WTC11 (cell line): ENCODE measurements around the gene DBT. TPM values are rescaled to one million over a fixed set of nuclear protein-coding genes. Genes with fewer than 3 reads are reported as not detected.

ENCODE experiments used
- ATAC-seq: fragments of 200-7000 bp; cut with Tn5 transposase; 2 replicates; pipeline ENCODE4 v1.10.0; 2021; ENCODE audit warnings: mild to moderate bottlenecking, moderate library complexity
- CTCF ChIA-PET: fragments of 300-600 bp; sonication (Branson Sonifier 250); formaldehyde crosslinking; loops from one replicate; lab custom pipeline; 2021; ENCODE audit warnings: antibody characterized with exemption; lab: Charles Lee
- POLR2A ChIA-PET: fragments of 350-600 bp; sonication (Branson Sonifier 250); formaldehyde crosslinking; loops from one replicate; lab custom pipeline; 2021; ENCODE audit warnings: antibody characterized with exemption; lab: Charles Lee
- DNase-seq: peaks from one replicate; pipeline ENCODE4 v3.0.0; 2021; ENCODE audit warnings: low spot score
- H3K27ac Mint-ChIP-seq: 2 replicates; pipeline ENCODE4 v1.8.0; 2021; ENCODE audit warnings: mixed read lengths
- H3K27me3 Mint-ChIP-seq: 2 replicates; pipeline ENCODE4 v1.8.0; 2021; ENCODE audit warnings: low read depth, mild to moderate bottlenecking, moderate library complexity, mixed read lengths
- H3K36me3 Mint-ChIP-seq: 2 replicates; pipeline ENCODE4 v1.8.0; 2021; ENCODE audit warnings: mixed read lengths
- H3K4me1 Mint-ChIP-seq: 2 replicates; pipeline ENCODE4 v1.8.0; 2022; ENCODE audit warnings: mixed read lengths
- H3K4me3 Mint-ChIP-seq: 2 replicates; pipeline ENCODE4 v1.8.0; 2021; ENCODE audit warnings: mild to moderate bottlenecking, moderate library complexity, mixed read lengths
- H3K9me3 Mint-ChIP-seq: 2 replicates; pipeline ENCODE4 v1.8.0; 2021; ENCODE audit warnings: mixed read lengths
- CBFB ChIP-seq: sonication (generic); formaldehyde crosslinking; IDR thresholded peaks from 2 replicates; pipeline ENCODE4 v1.8.1; 2022; ENCODE audit warnings: mild to moderate bottlenecking, low read depth, missing genetic modification reagents
- FOXK1 ChIP-seq: sonication (generic); formaldehyde crosslinking; IDR thresholded peaks from 2 replicates; pipeline ENCODE4 v1.8.0; 2022; ENCODE audit warnings: mild to moderate bottlenecking, moderate library complexity, missing genetic modification reagents
- FOXP1 ChIP-seq: sonication (generic); formaldehyde crosslinking; IDR thresholded peaks from 2 replicates; pipeline ENCODE4 v1.8.0; 2022; ENCODE audit warnings: missing genetic modification reagents, mild to moderate bottlenecking, moderate library complexity, borderline replicate concordance
- NFATC4 ChIP-seq: fragments of 250-450 bp; sonication (Bioruptor Pico); IDR thresholded peaks from 2 replicates; pipeline ENCODE4 v1.9.0; 2021; ENCODE audit warnings: mild to moderate bottlenecking
- RELA ChIP-seq: sonication (generic); formaldehyde crosslinking; IDR thresholded peaks from 2 replicates; pipeline ENCODE4 v1.8.1; 2022; ENCODE audit warnings: missing genetic modification reagents, mild to moderate bottlenecking, borderline replicate concordance
- TP53 ChIP-seq: sonication (generic); formaldehyde crosslinking; IDR thresholded peaks from 2 replicates; pipeline ENCODE4 v1.8.1; 2023; ENCODE audit warnings: mild to moderate bottlenecking, missing genetic modification reagents
- total RNA-seq: library from RNA; stranded (reverse); gene quantifications from 3 replicates; pipeline ENCODE4 v1.2.3, GENCODE V29; 2021
- TF ChIP-seq, protein P1 (sequence below): fragments of 250-450 bp; sonication (Bioruptor Pico); IDR thresholded peaks from 2 replicates; pipeline ENCODE4 v2.1.2; 2022; ENCODE audit warnings: mild to moderate bottlenecking, moderate library complexity
- TF ChIP-seq, protein P2 (sequence below): sonication (generic); formaldehyde crosslinking; conservative IDR thresholded peaks from 2 replicates; pipeline ENCODE4 v1.8.1; 2023; ENCODE audit warnings: mild to moderate bottlenecking, low read depth, missing genetic modification reagents, moderate library complexity
- TF ChIP-seq, protein P3 (sequence below): sonication (generic); formaldehyde crosslinking; IDR thresholded peaks from 2 replicates; pipeline ENCODE4 v1.8.1; 2023; ENCODE audit warnings: mild to moderate bottlenecking, missing genetic modification reagents, moderate library complexity
- TF ChIP-seq, protein P4 (sequence below): sonication (generic); formaldehyde crosslinking; IDR thresholded peaks from 2 replicates; pipeline ENCODE4 v1.8.0; 2022; ENCODE audit warnings: mild to moderate bottlenecking, missing genetic modification reagents
- TF ChIP-seq, protein P5 (sequence below): fragments of 250-450 bp; sonication (Bioruptor Pico); IDR thresholded peaks from 2 replicates; pipeline ENCODE4 v1.9.0; 2021; ENCODE audit warnings: mild to moderate bottlenecking, borderline replicate concordance
- TF ChIP-seq, protein P6 (sequence below): sonication (generic); formaldehyde crosslinking; IDR thresholded peaks from 2 replicates; pipeline ENCODE4 v1.8.1; 2023; ENCODE audit warnings: mild to moderate bottlenecking, moderate library complexity, missing genetic modification reagents
- TF ChIP-seq, protein P7 (sequence below): sonication (generic); formaldehyde crosslinking; IDR thresholded peaks from 2 replicates; pipeline ENCODE4 v1.8.1; 2023; ENCODE audit warnings: mild to moderate bottlenecking, missing genetic modification reagents, borderline replicate concordance

DBT gene
- total RNA-seq, 1 experiment from 2014 or later = 20.1 TPM

DNA sequence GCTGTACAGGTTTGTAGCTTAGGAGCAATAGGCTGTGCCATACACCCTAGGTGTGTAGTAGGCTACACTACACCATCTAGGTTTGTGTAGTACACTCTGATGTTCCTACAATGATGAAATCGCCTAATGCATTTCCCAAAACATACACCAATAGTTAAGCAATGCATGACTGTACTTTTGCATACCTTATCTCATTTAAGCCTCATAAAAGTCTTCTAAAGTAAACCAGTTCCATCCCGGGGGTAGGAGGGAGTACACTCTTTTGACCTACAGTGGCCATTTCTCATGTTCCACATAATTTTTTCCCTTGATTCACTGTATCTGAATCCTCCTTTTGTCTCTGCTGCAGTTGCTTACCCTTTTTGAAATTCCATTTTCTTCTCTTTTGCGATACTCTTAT is 104.5 kb downstream of the DBT start (continued):
- TF ChIP-seq, protein P1, sequence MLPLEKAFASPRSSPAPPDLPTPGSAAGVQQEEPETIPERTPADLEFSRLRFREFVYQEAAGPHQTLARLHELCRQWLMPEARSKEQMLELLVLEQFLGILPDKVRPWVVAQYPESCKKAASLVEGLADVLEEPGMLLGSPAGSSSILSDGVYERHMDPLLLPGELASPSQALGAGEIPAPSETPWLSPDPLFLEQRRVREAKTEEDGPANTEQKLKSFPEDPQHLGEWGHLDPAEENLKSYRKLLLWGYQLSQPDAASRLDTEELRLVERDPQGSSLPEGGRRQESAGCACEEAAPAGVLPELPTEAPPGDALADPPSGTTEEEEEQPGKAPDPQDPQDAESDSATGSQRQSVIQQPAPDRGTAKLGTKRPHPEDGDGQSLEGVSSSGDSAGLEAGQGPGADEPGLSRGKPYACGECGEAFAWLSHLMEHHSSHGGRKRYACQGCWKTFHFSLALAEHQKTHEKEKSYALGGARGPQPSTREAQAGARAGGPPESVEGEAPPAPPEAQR (CRISPR knock-in tag) = no peak
- no peak for TF ChIP-seq CBFB (CRISPR knock-in tag)
- TF ChIP-seq, protein P2, sequence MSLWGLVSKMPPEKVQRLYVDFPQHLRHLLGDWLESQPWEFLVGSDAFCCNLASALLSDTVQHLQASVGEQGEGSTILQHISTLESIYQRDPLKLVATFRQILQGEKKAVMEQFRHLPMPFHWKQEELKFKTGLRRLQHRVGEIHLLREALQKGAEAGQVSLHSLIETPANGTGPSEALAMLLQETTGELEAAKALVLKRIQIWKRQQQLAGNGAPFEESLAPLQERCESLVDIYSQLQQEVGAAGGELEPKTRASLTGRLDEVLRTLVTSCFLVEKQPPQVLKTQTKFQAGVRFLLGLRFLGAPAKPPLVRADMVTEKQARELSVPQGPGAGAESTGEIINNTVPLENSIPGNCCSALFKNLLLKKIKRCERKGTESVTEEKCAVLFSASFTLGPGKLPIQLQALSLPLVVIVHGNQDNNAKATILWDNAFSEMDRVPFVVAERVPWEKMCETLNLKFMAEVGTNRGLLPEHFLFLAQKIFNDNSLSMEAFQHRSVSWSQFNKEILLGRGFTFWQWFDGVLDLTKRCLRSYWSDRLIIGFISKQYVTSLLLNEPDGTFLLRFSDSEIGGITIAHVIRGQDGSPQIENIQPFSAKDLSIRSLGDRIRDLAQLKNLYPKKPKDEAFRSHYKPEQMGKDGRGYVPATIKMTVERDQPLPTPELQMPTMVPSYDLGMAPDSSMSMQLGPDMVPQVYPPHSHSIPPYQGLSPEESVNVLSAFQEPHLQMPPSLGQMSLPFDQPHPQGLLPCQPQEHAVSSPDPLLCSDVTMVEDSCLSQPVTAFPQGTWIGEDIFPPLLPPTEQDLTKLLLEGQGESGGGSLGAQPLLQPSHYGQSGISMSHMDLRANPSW (CRISPR knock-in tag) = no peak
- TF ChIP-seq, protein P3, sequence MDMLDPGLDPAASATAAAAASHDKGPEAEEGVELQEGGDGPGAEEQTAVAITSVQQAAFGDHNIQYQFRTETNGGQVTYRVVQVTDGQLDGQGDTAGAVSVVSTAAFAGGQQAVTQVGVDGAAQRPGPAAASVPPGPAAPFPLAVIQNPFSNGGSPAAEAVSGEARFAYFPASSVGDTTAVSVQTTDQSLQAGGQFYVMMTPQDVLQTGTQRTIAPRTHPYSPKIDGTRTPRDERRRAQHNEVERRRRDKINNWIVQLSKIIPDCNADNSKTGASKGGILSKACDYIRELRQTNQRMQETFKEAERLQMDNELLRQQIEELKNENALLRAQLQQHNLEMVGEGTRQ = no peak

DNA sequence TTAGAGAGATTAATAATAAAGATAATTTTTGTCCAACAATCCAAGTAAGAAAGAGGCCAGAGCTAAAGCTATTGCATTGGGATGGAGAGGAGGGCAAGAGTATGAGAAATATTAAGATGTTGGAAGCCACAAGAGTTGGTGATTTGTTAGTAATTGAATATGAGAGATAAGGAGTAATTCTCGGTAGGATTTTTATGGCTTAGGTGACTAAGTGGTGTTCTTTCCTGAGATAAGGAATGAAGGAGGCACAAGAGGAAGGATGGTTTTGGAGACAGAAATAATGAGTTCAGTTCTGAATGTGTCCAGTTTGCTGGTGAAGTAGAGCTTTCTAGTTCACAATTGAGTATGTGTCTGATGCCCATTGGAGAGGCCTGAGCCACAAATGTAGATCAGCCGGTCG is 107.3 kb downstream of the DBT start:
- no peak overlapping the region for H3K4me3 Mint-ChIP-seq
- ATAC-seq (no peak), DNase-seq (no peak)
- TF ChIP-seq NFATC4 (CRISPR knock-in tag) (no peak), RELA (no peak), FOXK1 (CRISPR knock-in tag) (no peak), TP53 (CRISPR knock-in tag) (no peak)
- TF ChIP-seq, protein P4, sequence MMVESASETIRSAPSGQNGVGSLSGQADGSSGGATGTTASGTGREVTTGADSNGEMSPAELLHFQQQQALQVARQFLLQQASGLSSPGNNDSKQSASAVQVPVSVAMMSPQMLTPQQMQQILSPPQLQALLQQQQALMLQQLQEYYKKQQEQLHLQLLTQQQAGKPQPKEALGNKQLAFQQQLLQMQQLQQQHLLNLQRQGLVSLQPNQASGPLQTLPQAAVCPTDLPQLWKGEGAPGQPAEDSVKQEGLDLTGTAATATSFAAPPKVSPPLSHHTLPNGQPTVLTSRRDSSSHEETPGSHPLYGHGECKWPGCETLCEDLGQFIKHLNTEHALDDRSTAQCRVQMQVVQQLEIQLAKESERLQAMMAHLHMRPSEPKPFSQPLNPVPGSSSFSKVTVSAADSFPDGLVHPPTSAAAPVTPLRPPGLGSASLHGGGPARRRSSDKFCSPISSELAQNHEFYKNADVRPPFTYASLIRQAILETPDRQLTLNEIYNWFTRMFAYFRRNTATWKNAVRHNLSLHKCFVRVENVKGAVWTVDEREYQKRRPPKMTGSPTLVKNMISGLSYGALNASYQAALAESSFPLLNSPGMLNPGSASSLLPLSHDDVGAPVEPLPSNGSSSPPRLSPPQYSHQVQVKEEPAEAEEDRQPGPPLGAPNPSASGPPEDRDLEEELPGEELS (CRISPR knock-in tag) = no peak
- TF ChIP-seq, protein P5, sequence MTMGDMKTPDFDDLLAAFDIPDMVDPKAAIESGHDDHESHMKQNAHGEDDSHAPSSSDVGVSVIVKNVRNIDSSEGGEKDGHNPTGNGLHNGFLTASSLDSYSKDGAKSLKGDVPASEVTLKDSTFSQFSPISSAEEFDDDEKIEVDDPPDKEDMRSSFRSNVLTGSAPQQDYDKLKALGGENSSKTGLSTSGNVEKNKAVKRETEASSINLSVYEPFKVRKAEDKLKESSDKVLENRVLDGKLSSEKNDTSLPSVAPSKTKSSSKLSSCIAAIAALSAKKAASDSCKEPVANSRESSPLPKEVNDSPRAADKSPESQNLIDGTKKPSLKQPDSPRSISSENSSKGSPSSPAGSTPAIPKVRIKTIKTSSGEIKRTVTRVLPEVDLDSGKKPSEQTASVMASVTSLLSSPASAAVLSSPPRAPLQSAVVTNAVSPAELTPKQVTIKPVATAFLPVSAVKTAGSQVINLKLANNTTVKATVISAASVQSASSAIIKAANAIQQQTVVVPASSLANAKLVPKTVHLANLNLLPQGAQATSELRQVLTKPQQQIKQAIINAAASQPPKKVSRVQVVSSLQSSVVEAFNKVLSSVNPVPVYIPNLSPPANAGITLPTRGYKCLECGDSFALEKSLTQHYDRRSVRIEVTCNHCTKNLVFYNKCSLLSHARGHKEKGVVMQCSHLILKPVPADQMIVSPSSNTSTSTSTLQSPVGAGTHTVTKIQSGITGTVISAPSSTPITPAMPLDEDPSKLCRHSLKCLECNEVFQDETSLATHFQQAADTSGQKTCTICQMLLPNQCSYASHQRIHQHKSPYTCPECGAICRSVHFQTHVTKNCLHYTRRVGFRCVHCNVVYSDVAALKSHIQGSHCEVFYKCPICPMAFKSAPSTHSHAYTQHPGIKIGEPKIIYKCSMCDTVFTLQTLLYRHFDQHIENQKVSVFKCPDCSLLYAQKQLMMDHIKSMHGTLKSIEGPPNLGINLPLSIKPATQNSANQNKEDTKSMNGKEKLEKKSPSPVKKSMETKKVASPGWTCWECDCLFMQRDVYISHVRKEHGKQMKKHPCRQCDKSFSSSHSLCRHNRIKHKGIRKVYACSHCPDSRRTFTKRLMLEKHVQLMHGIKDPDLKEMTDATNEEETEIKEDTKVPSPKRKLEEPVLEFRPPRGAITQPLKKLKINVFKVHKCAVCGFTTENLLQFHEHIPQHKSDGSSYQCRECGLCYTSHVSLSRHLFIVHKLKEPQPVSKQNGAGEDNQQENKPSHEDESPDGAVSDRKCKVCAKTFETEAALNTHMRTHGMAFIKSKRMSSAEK (CRISPR knock-in tag) = no peak
- peaks cover 38% of the 10 kb centered on the region for H3K36me3 Mint-ChIP-seq
- no peaks in the 10 kb centered on the region for H3K9me3 Mint-ChIP-seq
- no peak overlapping the region for H3K27ac Mint-ChIP-seq
- ChIA-PET POLR2A (no interaction called here), CTCF (no interaction called here)
- no peaks in the 10 kb centered on the region for H3K27me3 Mint-ChIP-seq
- H3K4me1 Mint-ChIP-seq = peaks cover 3% of the 10 kb centered on the region

DNA sequence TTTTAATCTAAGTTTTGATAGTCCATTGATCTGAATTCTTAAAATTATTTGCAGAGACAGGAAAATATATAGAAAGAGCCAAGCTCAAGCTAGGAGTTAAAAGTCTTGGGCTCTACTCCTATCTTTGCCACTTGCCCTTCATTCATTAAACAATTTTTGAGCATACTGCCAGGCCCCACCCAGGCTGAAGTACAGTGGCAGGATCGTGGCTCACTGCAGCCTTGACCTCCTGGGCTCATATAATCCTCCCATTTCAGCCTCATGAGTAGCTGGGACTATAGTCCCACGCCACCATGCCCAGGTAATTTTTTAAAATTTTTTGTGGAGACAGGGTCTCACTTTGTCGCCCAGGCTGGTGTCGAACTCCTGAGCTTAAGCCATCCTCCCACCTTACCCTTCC is 108.4 kb downstream of the DBT start:
- ATAC-seq (no peak), DNase-seq (no peak)
- TF ChIP-seq, protein P6, sequence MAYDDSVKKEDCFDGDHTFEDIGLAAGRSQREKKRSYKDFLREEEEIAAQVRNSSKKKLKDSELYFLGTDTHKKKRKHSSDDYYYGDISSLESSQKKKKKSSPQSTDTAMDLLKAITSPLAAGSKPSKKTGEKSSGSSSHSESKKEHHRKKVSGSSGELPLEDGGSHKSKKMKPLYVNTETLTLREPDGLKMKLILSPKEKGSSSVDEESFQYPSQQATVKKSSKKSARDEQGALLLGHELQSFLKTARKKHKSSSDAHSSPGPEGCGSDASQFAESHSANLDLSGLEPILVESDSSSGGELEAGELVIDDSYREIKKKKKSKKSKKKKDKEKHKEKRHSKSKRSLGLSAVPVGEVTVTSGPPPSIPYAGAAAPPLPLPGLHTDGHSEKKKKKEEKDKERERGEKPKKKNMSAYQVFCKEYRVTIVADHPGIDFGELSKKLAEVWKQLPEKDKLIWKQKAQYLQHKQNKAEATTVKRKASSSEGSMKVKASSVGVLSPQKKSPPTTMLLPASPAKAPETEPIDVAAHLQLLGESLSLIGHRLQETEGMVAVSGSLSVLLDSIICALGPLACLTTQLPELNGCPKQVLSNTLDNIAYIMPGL (CRISPR knock-in tag) = no peak
- no peak for TF ChIP-seq FOXP1 (CRISPR knock-in tag)
- TF ChIP-seq, protein P7, sequence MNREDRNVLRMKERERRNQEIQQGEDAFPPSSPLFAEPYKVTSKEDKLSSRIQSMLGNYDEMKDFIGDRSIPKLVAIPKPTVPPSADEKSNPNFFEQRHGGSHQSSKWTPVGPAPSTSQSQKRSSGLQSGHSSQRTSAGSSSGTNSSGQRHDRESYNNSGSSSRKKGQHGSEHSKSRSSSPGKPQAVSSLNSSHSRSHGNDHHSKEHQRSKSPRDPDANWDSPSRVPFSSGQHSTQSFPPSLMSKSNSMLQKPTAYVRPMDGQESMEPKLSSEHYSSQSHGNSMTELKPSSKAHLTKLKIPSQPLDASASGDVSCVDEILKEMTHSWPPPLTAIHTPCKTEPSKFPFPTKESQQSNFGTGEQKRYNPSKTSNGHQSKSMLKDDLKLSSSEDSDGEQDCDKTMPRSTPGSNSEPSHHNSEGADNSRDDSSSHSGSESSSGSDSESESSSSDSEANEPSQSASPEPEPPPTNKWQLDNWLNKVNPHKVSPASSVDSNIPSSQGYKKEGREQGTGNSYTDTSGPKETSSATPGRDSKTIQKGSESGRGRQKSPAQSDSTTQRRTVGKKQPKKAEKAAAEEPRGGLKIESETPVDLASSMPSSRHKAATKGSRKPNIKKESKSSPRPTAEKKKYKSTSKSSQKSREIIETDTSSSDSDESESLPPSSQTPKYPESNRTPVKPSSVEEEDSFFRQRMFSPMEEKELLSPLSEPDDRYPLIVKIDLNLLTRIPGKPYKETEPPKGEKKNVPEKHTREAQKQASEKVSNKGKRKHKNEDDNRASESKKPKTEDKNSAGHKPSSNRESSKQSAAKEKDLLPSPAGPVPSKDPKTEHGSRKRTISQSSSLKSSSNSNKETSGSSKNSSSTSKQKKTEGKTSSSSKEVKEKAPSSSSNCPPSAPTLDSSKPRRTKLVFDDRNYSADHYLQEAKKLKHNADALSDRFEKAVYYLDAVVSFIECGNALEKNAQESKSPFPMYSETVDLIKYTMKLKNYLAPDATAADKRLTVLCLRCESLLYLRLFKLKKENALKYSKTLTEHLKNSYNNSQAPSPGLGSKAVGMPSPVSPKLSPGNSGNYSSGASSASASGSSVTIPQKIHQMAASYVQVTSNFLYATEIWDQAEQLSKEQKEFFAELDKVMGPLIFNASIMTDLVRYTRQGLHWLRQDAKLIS = no peak
- no peaks in the 10 kb centered on the region for H3K27me3 Mint-ChIP-seq
- H3K9me3 Mint-ChIP-seq = no peaks in the 10 kb centered on the region
- CTCF ChIA-PET = no interaction called here
- no peak overlapping the region for H3K4me3 Mint-ChIP-seq
- peaks cover 36% of the 10 kb centered on the region for H3K36me3 Mint-ChIP-seq
- no peak overlapping the region for H3K27ac Mint-ChIP-seq
- POLR2A ChIA-PET = no interaction called here
- no peaks in the 10 kb centered on the region for H3K4me1 Mint-ChIP-seq
